HFFc6 (cell line): Measurements from ENCODE around the gene RIT2. TPM values are rescaled to one million over a fixed set of nuclear protein-coding genes. Genes with fewer than 3 reads are reported as not detected.

Experiments used
- DNase-seq: peaks from one replicate; pipeline ENCODE4 v3.0.0-alpha.2; 2018
- H3K27ac Mint-ChIP-seq: 2 replicates; pipeline ENCODE4 v1.8.0; 2020; ENCODE audit warnings: mild to moderate bottlenecking, mixed read lengths
- H3K27me3 Mint-ChIP-seq: 2 replicates; pipeline ENCODE4 v1.8.0; 2021; ENCODE audit warnings: mild to moderate bottlenecking, moderate library complexity, mixed read lengths; ENCODE audit not compliant: insufficient read depth
- H3K36me3 Mint-ChIP-seq: 2 replicates; pipeline ENCODE4 v1.8.0; 2021; ENCODE audit warnings: low read depth, mixed read lengths
- H3K4me1 Mint-ChIP-seq: 2 replicates; pipeline ENCODE4 v1.8.0; 2020; ENCODE audit warnings: low read depth, mixed read lengths
- H3K4me3 Mint-ChIP-seq: 2 replicates; pipeline ENCODE4 v1.8.0; 2020; ENCODE audit warnings: mild to moderate bottlenecking, moderate library complexity, mixed read lengths
- H3K9me3 Mint-ChIP-seq: 2 replicates; pipeline ENCODE4 v1.8.0; 2020; ENCODE audit warnings: mild to moderate bottlenecking, mixed read lengths
- CTCF ChIP-seq: fragments of 200-600 bp; sonication (generic); IDR thresholded peaks from 2 replicates; pipeline ENCODE4 v1.5.0; 2021; ENCODE audit warnings: antibody characterized with exemption, mild to moderate bottlenecking
- total RNA-seq, 6 experiments: library from RNA; stranded (reverse); fragmentation: NEBNext Ultra II Directional; extraction: Animal tissue kit (Norgen Biotek cat#: 25700); gene quantifications; 2 replicates in 1 of 6; 3 replicates in 5 of 6; pipeline ENCODE4 v1.2.3, GENCODE V29; 2021

RIT2 gene
- total RNA-seq, 6 experiments from 2014 or later = not detected

GRCh38 chr18:43007365-43007764, 108.1 kb downstream of the RIT2 start:
- Mint-ChIP-seq H3K36me3 (no peaks in the 10 kb centered on the region), H3K27ac (no peak overlapping the region), H3K27me3 (no peaks in the 10 kb centered on the region), H3K4me1 (no peaks in the 10 kb centered on the region), H3K4me3 (no peak overlapping the region), H3K9me3 (peaks cover 31% of the 10 kb centered on the region)
- TF ChIP-seq CTCF = no peak
- no peak for DNase-seq

GRCh38 chr18:43004421-43004820, 111.1 kb downstream of the RIT2 start:
- DNase-seq = no peak
- Mint-ChIP-seq H3K36me3 (no peaks in the 10 kb centered on the region), H3K9me3 (peaks cover 35% of the 10 kb centered on the region), H3K27ac (no peak overlapping the region), H3K27me3 (no peaks in the 10 kb centered on the region), H3K4me1 (no peaks in the 10 kb centered on the region), H3K4me3 (no peak overlapping the region)
- no peak for TF ChIP-seq CTCF

- Mint-ChIP-seq H3K4me3 (no peak overlapping the region), H3K9me3 (peaks cover 32% of the 10 kb centered on the region), H3K36me3 (no peaks in the 10 kb centered on the region), H3K27me3 (no peaks in the 10 kb centered on the region), H3K4me1 (no peaks in the 10 kb centered on the region), H3K27ac (no peak overlapping the region)
- DNase-seq = no peak
- no peak for TF ChIP-seq CTCF
Measured at GRCh38 chr18:43001821-43002220, 113.7 kb downstream of the RIT2 start.

- no peaks in the 10 kb centered on the region for H3K36me3 Mint-ChIP-seq
- H3K4me3 Mint-ChIP-seq = no peak overlapping the region
- H3K27ac Mint-ChIP-seq = no peak overlapping the region
- H3K4me1 Mint-ChIP-seq = no peaks in the 10 kb centered on the region
- no peak for DNase-seq
- no peaks in the 10 kb centered on the region for H3K27me3 Mint-ChIP-seq
- H3K9me3 Mint-ChIP-seq = peaks cover 24% of the 10 kb centered on the region
- TF ChIP-seq CTCF = no peak
Measured at GRCh38 chr18:42996824-42997223, 118.7 kb downstream of the RIT2 start.

- no peaks in the 10 kb centered on the region for H3K36me3 Mint-ChIP-seq
- H3K27ac Mint-ChIP-seq = no peak overlapping the region
- no peak for TF ChIP-seq CTCF
- peaks cover 40% of the 10 kb centered on the region for H3K9me3 Mint-ChIP-seq
- H3K27me3 Mint-ChIP-seq = no peaks in the 10 kb centered on the region; the same call in 1 of the 2 replicates
- DNase-seq = no peak
- no peak overlapping the region for H3K4me3 Mint-ChIP-seq
- H3K4me1 Mint-ChIP-seq = no peaks in the 10 kb centered on the region
Measured at GRCh38 chr18:42980426-42980825, 135.1 kb downstream of the RIT2 start.

GRCh38 chr18:42977982-42978637, 137.4 kb downstream of the RIT2 start:
- no peak for DNase-seq
- H3K36me3 Mint-ChIP-seq = no peaks in the 10 kb centered on the region
- H3K9me3 Mint-ChIP-seq = peaks cover 46% of the 10 kb centered on the region
- no peak overlapping the region for H3K4me3 Mint-ChIP-seq
- H3K4me1 Mint-ChIP-seq = no peaks in the 10 kb centered on the region
- H3K27me3 Mint-ChIP-seq = no peaks in the 10 kb centered on the region; the same call in 1 of the 2 replicates
- TF ChIP-seq CTCF = no peak
- H3K27ac Mint-ChIP-seq = no peak overlapping the region
